Activated T-cell treated with anti-CD3 and anti-CD28 coated beads for 48 hours (primary cell): ENCODE results near the gene SWT1.

Source experiments
- DNase-seq: peaks from one replicate; pipeline ENCODE4 v3.0.0-alpha.2; 2020; ENCODE audit warnings: low read depth

The SWT1 gene

GRCh38 chr1:185156854-185157598, at the start of gene SWT1, which contains the start of gene TRMT1L:
TSS of gene SWT1 (plus strand) at chr1:185157167. CDS start at chr1:185160842, 3,675 bp downstream.
TSS of gene TRMT1L (minus strand) at chr1:185156953. CDS start at chr1:185156712, 241 bp downstream.
- peak; percentile 95 for DNase-seq

DNA sequence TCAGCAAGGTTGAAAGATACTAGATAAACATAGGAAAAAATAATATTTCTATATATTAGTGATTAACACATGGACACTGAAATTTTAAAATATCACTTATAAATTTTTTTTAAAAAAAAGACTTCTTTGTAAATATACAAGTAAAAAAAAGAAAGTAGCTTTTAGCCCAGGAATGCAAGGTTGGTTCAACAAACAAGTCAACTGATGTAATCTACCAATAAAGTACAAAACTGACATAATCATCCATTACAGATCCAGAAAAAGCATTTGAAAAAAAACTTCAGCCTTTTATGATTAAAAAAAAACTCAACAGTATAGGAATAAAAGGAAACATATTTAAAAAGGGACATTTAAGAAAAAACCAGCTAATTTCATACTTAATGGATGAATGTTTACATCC, 48.6 kb upstream of the SWT1 start:
- DNase-seq: no peak

GRCh38 chr1:185110145-185110544, 46.8 kb upstream of the SWT1 start:
- no peak for DNase-seq

GRCh38 chr1:185111873-185112272, 45.1 kb upstream of the SWT1 start:
- no peak for DNase-seq

DNA sequence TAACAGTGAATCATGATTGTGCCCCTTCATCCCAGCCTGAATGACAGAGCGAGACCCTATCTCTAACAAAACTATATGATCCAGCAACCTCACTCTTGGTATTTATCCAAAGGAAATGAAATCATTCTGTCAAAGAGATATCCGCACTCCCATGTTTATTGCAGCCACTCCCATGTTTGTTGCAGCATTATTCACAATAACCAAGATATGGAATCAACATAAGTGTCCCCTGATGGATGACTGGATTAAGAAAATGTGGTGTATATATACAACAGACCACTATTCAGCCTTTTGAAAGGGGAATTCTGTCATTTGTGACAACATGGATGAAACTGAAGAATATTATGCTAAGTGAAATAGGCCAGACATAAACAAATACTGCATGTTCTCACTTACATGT, 44.6 kb upstream of the SWT1 start:
- no peak for DNase-seq

DNA sequence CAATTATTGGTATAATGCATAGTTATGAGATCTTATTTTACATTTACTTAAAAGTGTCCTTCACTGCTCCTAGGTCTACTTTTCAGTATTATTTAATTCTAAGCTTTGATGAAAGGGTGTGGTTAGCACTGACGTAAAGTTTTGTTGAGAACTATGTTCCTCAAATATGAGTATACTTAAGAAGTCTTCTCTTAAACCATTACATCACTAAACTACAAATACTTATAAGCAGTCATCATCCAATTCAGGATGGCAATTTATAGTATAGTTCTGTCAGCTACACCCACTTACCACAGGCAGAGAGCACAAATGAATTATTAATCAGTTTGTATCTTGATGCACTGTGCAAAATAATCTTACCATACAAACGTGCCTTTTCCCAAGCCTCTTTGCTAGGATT, 27.3 kb upstream of the SWT1 start:
- no peak for DNase-seq

DNA sequence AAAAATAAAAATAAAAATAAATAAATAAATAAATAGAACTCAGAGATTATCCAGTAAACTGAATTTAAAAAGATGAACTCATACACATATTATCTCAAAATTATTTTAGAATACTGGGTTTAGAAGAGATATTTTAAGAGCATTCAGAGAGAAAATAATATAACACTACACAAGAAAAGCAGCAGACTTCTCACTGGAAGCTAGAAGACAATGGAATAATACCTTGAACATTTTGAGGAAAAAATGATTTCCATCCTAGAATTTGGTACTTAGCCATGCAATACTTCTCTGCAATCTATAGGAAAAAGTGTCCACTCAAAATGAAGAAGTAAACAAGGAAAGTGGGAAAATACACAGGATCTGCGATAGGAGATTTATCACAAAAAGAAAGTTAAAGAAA, 24.4 kb upstream of the SWT1 start:
- DNase-seq: no peak

- no peak for DNase-seq
Measured at GRCh38 chr1:185137896-185138545, 18.9 kb upstream of the SWT1 start.

- DNase-seq: no peak
Measured at GRCh38 chr1:185139246-185139645, 17.7 kb upstream of the SWT1 start.

- DNase-seq: no peak
Measured at GRCh38 chr1:185144233-185144632, 12.7 kb upstream of the SWT1 start.

- no peak for DNase-seq
Measured at GRCh38 chr1:185151215-185151614, 5.8 kb upstream of the SWT1 start.

GRCh38 chr1:185152187-185152767, 4.7 kb upstream of the SWT1 start:
- DNase-seq: no peak

GRCh38 chr1:185154912-185155513, 2.0 kb upstream of the SWT1 start:
- DNase-seq: no peak

- DNase-seq: no peak
Measured at GRCh38 chr1:185155600-185156287, 1.2 kb upstream of the SWT1 start.

DNA sequence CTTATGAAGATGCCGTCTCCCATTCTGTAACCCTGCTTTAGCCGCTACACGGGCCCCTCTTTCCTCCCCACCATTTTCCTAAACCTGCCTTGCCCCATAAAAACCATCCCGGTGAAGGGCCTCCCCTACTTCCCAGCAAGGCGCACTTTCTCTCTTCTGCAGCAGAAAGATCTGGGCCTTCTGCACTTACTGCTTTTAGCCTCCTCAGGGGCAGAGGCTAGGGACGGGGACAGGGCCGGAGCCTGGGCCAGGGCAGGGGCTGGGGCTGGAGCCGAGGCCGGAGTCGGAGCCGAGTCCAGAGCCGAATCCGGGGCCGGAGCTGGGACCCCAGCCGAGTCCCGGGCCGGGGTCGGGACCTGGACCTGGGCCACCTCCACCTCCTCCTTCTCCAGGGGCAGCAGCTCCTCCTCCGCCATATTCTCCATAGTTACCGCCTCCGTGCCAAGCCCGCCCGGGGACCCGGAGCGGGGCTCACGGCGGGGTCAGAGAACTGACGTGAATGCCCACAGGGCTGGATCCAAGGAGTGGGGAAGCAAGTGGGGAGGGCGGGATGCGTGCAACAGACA, 596 bp upstream of the SWT1 start:
- no peak for DNase-seq

DNA sequence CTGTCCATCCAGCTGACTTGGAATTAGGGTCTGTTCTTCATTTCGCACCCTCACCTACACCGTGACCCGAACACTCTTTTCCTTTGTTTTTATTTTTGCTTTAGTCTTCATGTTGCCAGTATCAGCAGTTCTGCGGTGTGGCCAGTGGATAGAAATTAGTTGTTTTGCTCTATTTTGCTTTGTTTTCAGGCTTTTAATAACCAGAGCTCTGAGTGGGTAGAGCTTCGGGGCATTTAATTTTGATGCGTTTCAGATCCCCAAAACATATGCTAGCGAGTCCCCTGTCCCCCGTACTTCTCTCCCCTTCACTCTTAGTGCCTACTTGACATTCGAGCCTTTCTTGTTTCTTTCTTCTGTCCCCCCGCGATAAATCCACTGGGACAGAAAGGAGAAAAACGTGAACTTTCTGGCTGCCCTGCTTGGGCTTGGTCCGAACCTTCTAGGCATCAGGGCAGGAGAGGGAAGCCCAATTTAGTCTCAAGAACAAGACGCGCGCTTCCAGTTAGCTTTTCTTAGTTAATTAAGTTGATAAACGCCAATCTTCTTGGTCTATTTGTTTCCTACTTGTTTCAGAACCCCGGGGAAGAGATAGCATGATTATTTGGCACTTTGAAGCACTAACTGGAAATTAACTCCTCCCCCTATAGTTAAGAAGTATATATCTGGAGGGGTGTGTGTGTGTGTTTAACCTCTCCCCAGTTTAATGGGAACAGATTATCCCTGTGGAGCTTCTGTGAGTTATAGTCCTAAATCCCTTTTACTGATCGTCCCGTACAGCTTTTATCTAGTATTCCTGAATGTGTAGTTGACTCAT, 839 bp downstream of the SWT1 start:
- DNase-seq: no peak

DNA sequence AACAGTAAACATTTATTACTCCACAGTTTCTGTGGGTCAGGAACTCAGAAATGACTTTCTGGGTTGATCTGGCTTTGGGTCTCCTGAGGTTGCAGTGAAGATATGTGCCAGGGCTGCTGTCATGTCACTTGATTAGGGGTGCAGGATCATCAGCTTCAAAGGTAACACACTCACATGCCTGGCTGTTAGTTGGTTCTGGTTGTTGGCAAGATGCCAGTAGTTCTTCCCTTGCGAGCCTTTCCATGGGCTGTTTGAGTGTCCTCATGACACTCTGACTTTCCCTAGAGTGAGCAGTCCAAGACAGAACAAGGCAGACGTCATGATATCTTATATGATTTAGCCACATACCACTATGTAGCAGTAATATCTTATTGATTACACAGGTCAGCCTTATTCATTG, 1.8 kb downstream of the SWT1 start:
- DNase-seq: no peak

GRCh38 chr1:185159966-185160365, 3.0 kb downstream of the SWT1 start:
- DNase-seq: no peak

DNA sequence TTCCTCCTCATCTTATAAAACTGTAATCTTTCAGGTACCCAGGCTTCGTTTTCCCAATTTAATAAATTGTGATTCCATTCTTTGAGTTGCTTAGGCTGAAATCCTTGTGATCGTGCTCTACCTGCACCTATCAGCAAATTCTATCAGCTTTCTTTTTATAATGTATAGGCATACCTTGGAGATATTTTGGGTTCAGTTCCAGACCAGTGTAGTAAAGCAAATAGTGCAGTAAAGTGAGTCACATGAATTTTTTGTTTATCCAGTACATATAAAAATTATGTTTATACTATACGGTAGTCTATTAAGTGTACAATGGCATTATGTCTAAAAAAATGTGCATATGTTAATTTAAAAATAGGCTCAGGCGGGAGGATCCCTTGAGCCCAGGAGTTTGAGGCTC, 5.5 kb downstream of the SWT1 start:
- DNase-seq: no peak

DNA sequence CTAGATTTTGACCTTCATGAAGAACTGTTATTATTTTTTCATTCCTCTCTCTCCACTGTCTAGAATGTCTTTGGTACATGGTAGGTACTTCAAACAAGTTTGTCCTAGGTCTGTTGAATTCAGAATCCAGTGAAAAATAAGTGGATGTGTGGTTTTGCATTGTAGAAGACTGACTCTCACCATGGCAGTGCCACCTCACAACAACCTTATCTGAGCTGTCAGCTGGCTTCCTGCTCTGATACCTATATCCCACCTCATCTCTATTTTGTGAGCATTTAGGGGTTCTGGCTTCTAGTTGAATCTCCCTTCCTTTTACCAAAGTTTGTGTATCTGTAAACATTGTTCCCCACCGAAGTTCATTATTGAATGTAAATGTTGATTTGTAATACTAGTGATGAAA, 9.1 kb downstream of the SWT1 start:
- DNase-seq: no peak

DNA sequence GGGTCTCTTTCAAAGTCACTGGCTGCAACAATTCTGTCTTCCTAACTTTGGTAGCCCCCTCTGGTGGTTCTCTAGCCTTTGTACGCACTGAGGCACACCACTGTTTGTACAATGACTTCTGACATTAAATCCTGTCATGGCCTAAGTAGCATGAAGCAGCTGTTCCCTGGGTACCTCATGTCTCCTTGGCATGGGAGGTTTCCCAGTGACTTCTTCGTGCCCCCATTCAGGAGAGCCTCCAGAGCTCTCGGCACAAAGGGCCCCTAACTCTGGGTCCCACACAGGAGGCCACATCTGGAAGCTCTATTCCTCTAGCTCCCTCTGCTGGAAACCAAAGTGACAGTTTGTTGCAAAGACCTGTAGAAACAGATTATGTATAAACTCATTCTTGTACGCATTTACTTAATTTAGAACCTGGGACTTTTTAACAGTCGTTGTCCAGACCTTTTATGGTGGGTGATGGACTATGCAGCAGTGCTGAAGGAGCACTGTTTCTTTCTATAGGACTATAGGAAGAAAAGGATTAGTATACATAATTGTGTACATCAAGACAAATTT, 13.4 kb downstream of the SWT1 start:
- peak; percentile 7 for DNase-seq
